NCI-H1417 treated with DMSO at 0.1 percent for 48 hours (cell line): ENCODE results near the gene QPCT.

ENCODE experiments used
- DNase-seq: peaks from one replicate; lab custom pipeline; 2025; lab: John Stamatoyannopoulos, UW

Gene QPCT

GRCh38 chr2:37324786-37325624, 19.4 kb upstream of the QPCT start, which contains the start of gene PRKD3:
PRKD3 (minus strand) TSS chr2:37324833; CDS start chr2:37316524, 8,309 bp downstream.
- no peak for DNase-seq

DNA sequence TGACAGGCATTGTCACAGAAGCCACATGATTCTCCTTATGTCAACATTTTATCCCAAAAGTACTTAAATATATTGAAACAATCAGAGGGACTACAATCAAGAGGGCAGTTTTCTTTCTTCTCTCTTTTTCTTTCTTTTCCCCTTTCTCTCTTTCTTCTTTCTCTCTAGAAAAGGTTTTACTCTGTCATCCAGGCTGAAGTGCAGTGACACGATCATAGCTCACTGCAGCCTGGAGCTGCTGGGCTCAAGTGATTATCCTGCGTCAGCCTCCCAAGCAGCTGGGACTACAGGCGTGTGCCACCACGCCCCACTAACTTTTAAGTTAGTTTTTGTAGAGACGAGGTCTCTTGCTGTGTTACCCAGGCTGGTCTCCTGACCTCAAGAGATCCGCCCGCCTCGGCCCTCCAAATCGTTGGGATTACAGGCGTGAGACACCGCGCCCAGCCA, 18.8 kb upstream of the QPCT start:
- no peak for DNase-seq

DNA sequence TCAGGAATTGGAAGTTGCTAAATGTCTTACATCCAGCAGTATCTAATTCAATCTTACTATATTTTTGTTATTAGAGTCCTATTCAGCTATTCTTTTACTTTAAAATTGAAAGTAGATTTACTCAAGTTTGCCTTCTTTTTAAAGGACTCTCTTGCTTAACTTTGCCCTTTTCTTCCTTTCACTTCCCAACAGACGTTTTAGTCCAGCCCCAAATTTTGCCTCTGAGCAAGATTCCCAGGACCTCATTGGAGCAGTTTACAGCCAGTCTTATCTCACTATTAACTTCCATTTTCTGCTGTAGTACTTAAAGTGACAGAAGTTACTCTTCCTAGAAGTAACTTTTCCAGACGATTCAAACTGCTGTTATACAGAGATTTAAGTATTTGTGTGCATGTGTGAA, 18.1 kb upstream of the QPCT start:
- DNase-seq: no peak

GRCh38 chr2:37326866-37327634, 17.4 kb upstream of the QPCT start:
- DNase-seq: no peak

DNA sequence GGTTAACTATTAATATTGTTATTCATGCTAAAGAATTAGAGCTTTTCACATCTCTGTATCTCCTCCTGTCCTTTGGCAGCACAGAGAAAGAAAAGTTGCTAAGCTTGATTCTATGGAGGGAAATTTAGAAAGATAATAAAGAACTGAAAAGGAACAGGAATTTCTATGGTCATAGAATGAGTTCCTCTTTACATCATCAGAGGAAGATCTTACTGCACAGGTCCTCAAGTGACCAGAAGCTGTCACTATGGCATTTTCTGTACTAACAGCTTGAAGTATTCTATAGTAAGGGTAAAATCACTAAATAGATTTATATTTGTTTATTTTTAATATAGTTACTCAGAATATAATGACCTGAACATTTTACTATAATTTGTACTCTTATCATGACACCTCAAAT, 13.7 kb upstream of the QPCT start:
- DNase-seq: no peak

DNA sequence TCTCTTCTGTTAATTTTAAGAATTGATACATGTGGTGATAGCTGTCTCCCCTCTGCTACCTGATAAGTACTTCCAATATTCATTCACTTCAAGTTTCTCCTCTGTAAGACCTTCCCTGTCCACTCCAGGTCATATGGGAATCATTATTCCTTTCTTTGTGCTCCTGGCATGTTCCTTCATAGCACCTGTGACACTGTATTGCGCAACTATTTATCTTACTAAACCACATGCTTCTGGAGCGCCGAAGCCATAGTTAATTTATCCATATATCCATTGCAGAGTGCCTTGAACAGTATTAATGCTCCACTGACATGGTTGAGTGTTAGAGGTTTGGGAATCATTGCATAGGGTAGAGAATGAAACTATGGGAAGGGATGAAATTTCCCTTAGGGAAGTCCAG, 11.9 kb upstream of the QPCT start:
- DNase-seq: no peak

DNA sequence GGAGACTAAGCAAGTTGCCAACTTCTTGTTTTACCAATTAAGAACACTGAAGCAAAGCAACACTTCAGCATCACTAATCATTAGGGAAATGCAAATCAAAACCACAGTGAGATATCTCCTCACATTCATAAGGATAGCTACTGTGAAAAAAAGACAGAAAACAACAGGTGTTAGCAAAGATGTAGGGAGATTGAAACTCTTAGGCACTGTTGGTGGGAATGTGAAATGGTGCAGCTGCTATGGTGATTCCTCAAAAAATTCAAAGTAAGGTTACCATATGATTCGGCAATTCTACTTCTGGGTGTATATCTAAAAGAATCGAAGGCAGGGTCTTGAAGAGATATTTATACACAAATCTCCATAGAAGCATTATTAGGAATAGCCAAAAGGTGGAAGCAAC, 11.2 kb upstream of the QPCT start:
- DNase-seq: no peak

DNA sequence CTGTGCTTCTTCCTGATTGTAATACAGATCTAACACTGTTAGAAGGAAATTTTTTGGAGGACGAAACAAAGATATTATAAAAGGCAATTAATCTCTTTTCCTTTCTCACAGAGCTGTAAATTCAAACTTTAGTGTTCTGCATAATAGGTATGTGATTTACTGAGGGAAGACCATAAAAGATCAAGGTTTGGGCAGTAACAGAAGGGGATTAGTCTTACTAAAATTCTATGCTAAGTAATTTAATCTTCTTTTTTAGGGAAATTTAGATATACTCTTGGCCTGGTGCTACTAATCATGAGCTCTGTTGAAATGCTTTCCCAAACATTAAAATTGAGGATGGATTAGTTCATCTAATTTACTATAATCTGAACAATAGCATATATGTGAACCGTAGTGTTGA, 8.8 kb upstream of the QPCT start:
- no peak for DNase-seq

- DNase-seq: no peak
Measured at GRCh38 chr2:37337620-37338280, 6.7 kb upstream of the QPCT start.

- no peak for DNase-seq
Measured at GRCh38 chr2:37338933-37339332, 5.5 kb upstream of the QPCT start.

GRCh38 chr2:37340637-37341036, 3.8 kb upstream of the QPCT start:
- no peak for DNase-seq

GRCh38 chr2:37342591-37343220, 1.7 kb upstream of the QPCT start:
- no peak for DNase-seq

- DNase-seq: no peak
Measured at GRCh38 chr2:37343537-37344434, 644 bp upstream of the QPCT start.

DNA sequence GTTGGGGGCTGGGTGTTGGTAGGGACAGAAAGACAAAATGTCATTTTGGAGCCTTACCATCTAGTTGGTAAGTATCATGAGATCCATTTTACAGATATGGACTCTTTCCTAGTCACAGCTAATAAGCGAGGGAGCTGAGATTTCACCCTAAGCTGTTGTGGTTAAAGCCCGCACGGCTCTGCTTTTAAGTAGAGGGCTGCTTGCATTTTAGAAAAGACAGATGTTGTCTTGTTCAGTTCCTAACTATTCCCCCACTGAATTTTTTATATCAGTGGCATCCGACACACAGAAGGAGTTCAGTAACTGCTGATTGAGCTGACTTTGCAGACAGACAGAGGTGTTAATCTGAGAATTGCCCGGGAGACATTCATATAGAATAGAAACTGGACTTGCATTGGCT, 3.7 kb downstream of the QPCT start:
- no peak for DNase-seq

- DNase-seq: peak; percentile 40
Measured at GRCh38 chr2:37349231-37349860, 4.9 kb downstream of the QPCT start.

- peak; percentile 40 for DNase-seq
Measured at GRCh38 chr2:37350034-37350433, 5.6 kb downstream of the QPCT start.

DNA sequence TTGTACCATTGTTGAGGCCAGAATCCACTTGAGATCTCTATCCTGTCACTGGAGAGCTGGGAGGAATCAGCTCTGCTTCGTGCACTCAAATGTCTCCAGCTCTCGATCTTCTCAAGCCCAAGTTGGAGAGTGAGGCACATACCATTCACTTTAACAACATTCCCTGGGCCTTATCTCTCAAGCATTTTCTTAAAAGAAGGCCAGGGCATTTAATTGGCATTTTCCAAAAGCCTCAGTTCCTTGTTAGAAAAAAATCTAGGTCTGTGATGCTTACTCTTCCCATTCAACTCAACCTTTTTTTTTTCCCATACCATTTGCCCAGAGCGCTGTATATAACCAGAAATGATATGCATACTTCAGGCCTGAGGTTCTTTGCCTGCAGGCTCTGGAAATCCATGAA, 10.1 kb downstream of the QPCT start:
- DNase-seq: no peak

GRCh38 chr2:37355735-37356134, 11.3 kb downstream of the QPCT start:
- DNase-seq: no peak

- DNase-seq: no peak
Measured at GRCh38 chr2:37356299-37356698, 11.9 kb downstream of the QPCT start.

DNA sequence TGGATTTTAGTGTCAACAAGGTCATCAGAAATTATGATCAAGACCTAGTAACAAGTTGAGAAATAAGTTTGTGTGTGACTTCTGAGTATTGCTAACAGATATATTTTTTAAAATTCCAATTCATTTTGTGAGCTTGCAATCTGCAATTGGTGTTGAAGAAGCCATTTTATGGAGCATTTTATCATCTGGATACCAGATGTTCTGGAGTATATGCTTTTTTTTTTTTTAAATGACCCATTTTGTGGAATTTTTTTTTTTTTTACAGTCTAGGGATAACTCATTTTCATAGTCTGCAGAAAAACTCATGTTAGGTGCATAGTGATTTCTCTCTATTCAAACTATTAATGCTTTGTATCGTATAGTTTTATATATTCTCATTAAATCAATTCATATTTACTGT, 12.6 kb downstream of the QPCT start:
- DNase-seq: no peak

- DNase-seq: no peak
Measured at GRCh38 chr2:37357530-37357929, 13.1 kb downstream of the QPCT start.
